Mesenchymal stem cell (in vitro differentiated cells and primary cell): ENCODE measurements around the gene FEN1.

Experiments used
- DNase-seq: peaks from one replicate; pipeline ENCODE4 v3.0.0-alpha.2; 2013
- H2AFZ ChIP-seq: one replicate; pipeline ENCODE4 v1.6.1; 2013; ENCODE audit warnings: low read depth, mild to moderate bottlenecking, control low read depth, inconsistent platforms, low read length, moderate library complexity
- H2AK5ac ChIP-seq: 2 replicates; pipeline ENCODE4 v1.6.1; 2013; ENCODE audit warnings: low read length, moderate library complexity, mild to moderate bottlenecking, inconsistent platforms; ENCODE audit not compliant: severe bottlenecking
- H2BK120ac ChIP-seq: one replicate; pipeline ENCODE4 v1.6.1; 2013; ENCODE audit warnings: low read depth, mild to moderate bottlenecking, inconsistent platforms, low read length, moderate library complexity
- H2BK12ac ChIP-seq, 2 experiments: one replicate each; pipeline ENCODE4 v1.6.1; 2013; ENCODE audit warnings: inconsistent platforms in 2 of 2, low read length in 2 of 2, mild to moderate bottlenecking in 2 of 2, moderate library complexity in 2 of 2, control low read depth in 1 of 2
- H2BK15ac ChIP-seq: one replicate; pipeline ENCODE4 v1.6.1; 2013; ENCODE audit warnings: mild to moderate bottlenecking, low read depth, inconsistent platforms; ENCODE audit not compliant: poor library complexity, severe bottlenecking
- H2BK5ac ChIP-seq: 2 replicates; pipeline ENCODE4 v1.6.1; 2013; ENCODE audit warnings: low read depth, mild to moderate bottlenecking, low read length, control low read depth, inconsistent platforms; ENCODE audit not compliant: poor library complexity, severe bottlenecking
- H3K14ac ChIP-seq, 2 experiments: one replicate each; pipeline ENCODE4 v1.6.1; 2013; ENCODE audit warnings: inconsistent platforms in 2 of 2, low read length in 2 of 2, control low read depth in 1 of 2, mild to moderate bottlenecking in 1 of 2, moderate library complexity in 1 of 2
- H3K18ac ChIP-seq, 2 experiments: one replicate each; pipeline ENCODE4 v1.6.1; 2013; ENCODE audit warnings: inconsistent platforms in 2 of 2, low read length in 2 of 2, control low read depth in 1 of 2, low read depth in 1 of 2, mild to moderate bottlenecking in 1 of 2
- H3K23ac ChIP-seq, 2 experiments: one replicate each; pipeline ENCODE4 v1.6.1; 2013; ENCODE audit warnings: inconsistent platforms in 2 of 2, low read length in 2 of 2, mild to moderate bottlenecking in 2 of 2, moderate library complexity in 2 of 2, control low read depth in 1 of 2
- H3K27ac ChIP-seq: 2 replicates; pipeline ENCODE4 v1.5.1; 2013; ENCODE audit warnings: mild to moderate bottlenecking, moderate library complexity, low read length, control low read depth, inconsistent platforms; ENCODE audit not compliant: poor library complexity, severe bottlenecking
- H3K27me3 ChIP-seq, 2 experiments: 2 replicates each; pipeline versions ENCODE4 v1.6.1 to v1.7.0; 2013; ENCODE audit warnings: low read length in 2 of 2, mild to moderate bottlenecking in 2 of 2, moderate library complexity in 2 of 2, control low read depth in 1 of 2, inconsistent platforms in 1 of 2; ENCODE audit not compliant: control insufficient read depth in 1 of 2, insufficient read depth in 1 of 2
- H3K36me3 ChIP-seq, 2 experiments: 2 replicates each; pipeline versions ENCODE4 v1.6.1 to v1.7.0; 2013; ENCODE audit warnings: low read length in 2 of 2, control low read depth in 1 of 2, inconsistent platforms in 1 of 2, low read depth in 1 of 2, mild to moderate bottlenecking in 1 of 2; ENCODE audit not compliant: insufficient read depth in 2 of 2, control insufficient read depth in 1 of 2
- H3K4ac ChIP-seq, 2 experiments: one replicate each; pipeline ENCODE4 v1.6.1; 2013; ENCODE audit warnings: inconsistent platforms in 2 of 2, low read length in 2 of 2, mild to moderate bottlenecking in 2 of 2, moderate library complexity in 2 of 2, control low read depth in 1 of 2, low read depth in 1 of 2
- H3K4me1 ChIP-seq: 2 replicates; pipeline ENCODE4 v1.6.1; 2013; ENCODE audit warnings: low read depth, low read length, control low read depth; ENCODE audit not compliant: control insufficient read depth, insufficient read depth
- H3K4me2 ChIP-seq: 2 replicates; pipeline ENCODE4 v1.6.1; 2013; ENCODE audit warnings: low read length, mild to moderate bottlenecking, inconsistent platforms; ENCODE audit not compliant: poor library complexity, severe bottlenecking
- H3K4me3 ChIP-seq, 2 experiments: 2 replicates each; pipeline versions ENCODE4 v1.5.1 to v1.7.0; 2013; ENCODE audit warnings: low read length in 2 of 2, mild to moderate bottlenecking in 2 of 2, control low read depth in 1 of 2, low read depth in 1 of 2; ENCODE audit not compliant: insufficient read depth in 1 of 2
- H3K79me1 ChIP-seq: replicated peaks from 2 replicates; pipeline ENCODE4 v1.6.1; 2013; ENCODE audit warnings: mild to moderate bottlenecking, control low read depth, low read length, inconsistent platforms; ENCODE audit not compliant: poor library complexity, severe bottlenecking
- H3K9ac ChIP-seq: 2 replicates; pipeline ENCODE4 v1.7.0; 2013; ENCODE audit warnings: mild to moderate bottlenecking, low read length, moderate library complexity
- H3K9me3 ChIP-seq: 2 replicates; pipeline ENCODE4 v1.7.0; 2013; ENCODE audit warnings: mild to moderate bottlenecking, low read length; ENCODE audit not compliant: control insufficient read depth
- H4K8ac ChIP-seq: one replicate; pipeline ENCODE4 v1.6.1; 2013; ENCODE audit warnings: inconsistent platforms, mild to moderate bottlenecking, low read length, moderate library complexity
- H4K91ac ChIP-seq: one replicate; pipeline ENCODE4 v1.6.1; 2013; ENCODE audit warnings: mild to moderate bottlenecking, low read length, inconsistent platforms
- WGBS: methylation state at CpG from one replicate; pipeline ENCODE4 v1.1.7; 2013; ENCODE audit warnings: mixed read lengths; 5-methylcytosine and 5-hydroxymethylcytosine counted together

FEN1 gene

DNA sequence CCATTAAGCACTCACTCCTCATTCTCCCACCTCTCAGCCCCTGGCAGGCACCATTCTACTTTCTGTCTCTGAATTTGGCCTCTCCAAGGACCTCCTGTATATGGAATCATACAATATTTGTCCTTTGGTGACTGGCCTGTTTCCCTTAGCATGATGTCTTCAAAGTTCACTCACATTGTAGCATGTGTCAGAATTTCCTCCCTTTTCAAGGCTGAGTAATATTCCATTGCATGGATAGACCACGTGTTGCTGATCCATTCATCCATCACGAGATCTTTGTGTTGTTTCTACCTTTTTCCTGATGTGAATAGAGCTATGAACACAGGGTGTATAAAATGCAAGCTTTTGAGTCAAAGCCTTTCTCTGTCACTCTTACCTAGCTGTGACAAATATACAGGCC is 47.0 kb downstream of the FEN1 start:
- no peak overlapping the region for H3K4me3 ChIP-seq
- DNase-seq: no peak
- H3K27ac ChIP-seq: no peak overlapping the region
- H3K9ac ChIP-seq: no peak overlapping the region
- H2BK15ac ChIP-seq: no peak overlapping the region
- H2BK120ac ChIP-seq: no peak overlapping the region
- H3K79me1 ChIP-seq: peaks cover 36% of the 10 kb centered on the region
- peaks cover 54 to 66% of the 10 kb centered on the region in 2 experiments for H3K36me3 ChIP-seq
- peaks cover 2% of the 10 kb centered on the region for H3K9me3 ChIP-seq
- H4K8ac ChIP-seq: no peak overlapping the region
- no peak overlapping the region for H3K23ac ChIP-seq
- 100% methylated on average over 2 of the region's 2 CpGs for WGBS
- H2BK5ac ChIP-seq: no peak overlapping the region
- no peak overlapping the region for H3K14ac ChIP-seq
- no peak overlapping the region for H3K4ac ChIP-seq
- no peak overlapping the region for H3K4me2 ChIP-seq
- no peak overlapping the region for H3K18ac ChIP-seq
- H3K27me3 ChIP-seq: no peaks in the 10 kb centered on the region
- H4K91ac ChIP-seq: no peak overlapping the region
- no peak overlapping the region for H2AK5ac ChIP-seq
- H3K4me1 ChIP-seq: peaks cover 4% of the 10 kb centered on the region
- no peak overlapping the region for H2BK12ac ChIP-seq
- no peak overlapping the region for H2AFZ ChIP-seq

DNA sequence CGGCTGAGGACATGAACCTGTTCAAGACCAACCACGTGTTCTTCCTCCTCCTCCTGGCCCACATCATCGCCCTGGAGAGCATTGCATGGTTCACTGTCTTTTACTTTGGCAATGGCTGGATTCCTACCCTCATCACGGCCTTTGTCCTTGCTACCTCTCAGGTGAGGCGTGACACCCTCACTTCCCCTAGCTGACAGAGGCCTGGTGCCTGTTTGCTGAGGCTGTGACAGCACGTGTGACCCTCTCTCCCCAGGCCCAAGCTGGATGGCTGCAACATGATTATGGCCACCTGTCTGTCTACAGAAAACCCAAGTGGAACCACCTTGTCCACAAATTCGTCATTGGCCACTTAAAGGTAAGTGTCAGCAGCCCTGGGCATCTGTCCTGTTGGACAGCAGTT is 47.7 kb downstream of the FEN1 start:
- Histone ChIP-seq H3K23ac (no peak overlapping the region), H3K4me2 (no peak overlapping the region), H2AFZ (no peak overlapping the region), H3K18ac (no peak overlapping the region), H2BK5ac (no peak overlapping the region), H3K27ac (no peak overlapping the region), H3K27me3 (no peaks in the 10 kb centered on the region), H2BK15ac (no peak overlapping the region), H2AK5ac (no peak overlapping the region), H2BK12ac (no peak overlapping the region), H3K4me3 (no peak overlapping the region), H4K8ac (no peak overlapping the region), H3K79me1 (peaks cover 37% of the 10 kb centered on the region), H3K36me3 (peaks cover 59 to 72% of the 10 kb centered on the region in 2 experiments), H3K4ac (no peak overlapping the region), H3K9me3 (peaks cover 2% of the 10 kb centered on the region), H3K9ac (no peak overlapping the region), H4K91ac (no peak overlapping the region), H2BK120ac (no peak overlapping the region), H3K14ac (no peak overlapping the region), H3K4me1 (no peaks in the 10 kb centered on the region)
- WGBS: 98% methylated on average over 7 of the region's 7 CpGs
- DNase-seq: no peak

- Histone ChIP-seq H3K4me3 (no peak overlapping the region), H2BK120ac (no peak overlapping the region), H3K27me3 (no peaks in the 10 kb centered on the region), H3K36me3 (peaks cover 66 to 80% of the 10 kb centered on the region in 2 experiments), H3K4me2 (no peak overlapping the region), H3K27ac (no peak overlapping the region), H3K9me3 (peaks cover 2% of the 10 kb centered on the region), H3K23ac (no peak overlapping the region), H3K14ac (no peak overlapping the region), H3K4ac (no peak overlapping the region), H2AFZ (no peak overlapping the region), H3K4me1 (no peaks in the 10 kb centered on the region), H4K91ac (no peak overlapping the region), H3K18ac (peak overlapping the region in 1 of 2 experiments; percentile 6), H4K8ac (no peak overlapping the region), H3K79me1 (peaks cover 37% of the 10 kb centered on the region), H2AK5ac (no peak overlapping the region), H2BK5ac (no peak overlapping the region), H3K9ac (no peak overlapping the region), H2BK12ac (no peak overlapping the region), H2BK15ac (no peak overlapping the region)
- no peak for DNase-seq
- WGBS: 94% methylated on average over 12 of the region's 12 CpGs
Measured at GRCh38 chr11:61841636-61842527, 49.2 kb downstream of the FEN1 start.

GRCh38 chr11:61842528-61842820 is 49.8 kb downstream of the FEN1 start:
- Histone ChIP-seq H2AFZ (no peak overlapping the region), H2AK5ac (no peak overlapping the region), H4K91ac (no peak overlapping the region), H3K4ac (peak overlapping the region in 1 of 2 experiments; percentile 13), H2BK12ac (no peak overlapping the region), H3K27ac (no peak overlapping the region), H3K23ac (no peak overlapping the region), H3K4me2 (no peak overlapping the region), H3K79me1 (peaks cover 37% of the 10 kb centered on the region), H3K36me3 (peaks cover 63 to 82% of the 10 kb centered on the region in 2 experiments), H2BK5ac (no peak overlapping the region), H4K8ac (no peak overlapping the region), H3K27me3 (no peaks in the 10 kb centered on the region), H3K4me3 (no peak overlapping the region), H2BK15ac (no peak overlapping the region), H3K18ac (no peak overlapping the region), H3K14ac (no peak overlapping the region), H3K9ac (no peak overlapping the region), H2BK120ac (no peak overlapping the region), H3K4me1 (no peaks in the 10 kb centered on the region), H3K9me3 (peaks cover 2% of the 10 kb centered on the region)
- no peak for DNase-seq
- whole genome bisulfite sequencing: 97% methylated on average over 7 of the region's 7 CpGs
